Measurements from ENCODE around the gene SLC10A7.

- TF ChIP-seq POLR2A (IDR thresholded peaks at IDR 0.05) (no peak), CTCF (IDR thresholded peaks at IDR 0.05 in 8 of 11, conservative IDR thresholded peaks at IDR 0.05 in 3 of 11) (no peak)
Observed at GRCh38 chr4:146398404-146398803, 123.3 kb downstream of the SLC10A7 start.
